Measurements from ENCODE around the gene PGS1.

The PGS1 gene

GRCh38 chr17:78469443-78469842, 91.0 kb downstream of the PGS1 start:
- Mint-ChIP-seq H3K27ac (no peak overlapping the region), H3K27me3 (ENCODE audit: low read depth, poor library complexity) (peaks cover 12% of the 10 kb centered on the region), H3K36me3 (ENCODE audit: low read depth) (no peaks in the 10 kb centered on the region), H3K4me1 (peaks cover 17% of the 10 kb centered on the region), H3K4me3 (no peak overlapping the region), H3K9me3 (peaks cover 26% of the 10 kb centered on the region)
- no peak for DNase-seq
- TF ChIP-seq CTCF (IDR thresholded peaks at IDR 0.05) = no peak

- Mint-ChIP-seq H3K27me3 (ENCODE audit: low read depth, poor library complexity) (peaks cover 22% of the 10 kb centered on the region), H3K4me1 (peaks cover 17% of the 10 kb centered on the region), H3K4me3 (no peak overlapping the region), H3K9me3 (peaks cover 18% of the 10 kb centered on the region), H3K36me3 (ENCODE audit: low read depth) (no peaks in the 10 kb centered on the region), H3K27ac (no peak overlapping the region)
- no peak for TF ChIP-seq CTCF (IDR thresholded peaks at IDR 0.05)
- no peak for DNase-seq
These were observed 93.2 kb downstream of the PGS1 start for GRCh38 chr17:78471635-78472034.

- H3K27me3 Mint-ChIP-seq (ENCODE audit: low read depth, poor library complexity) = peaks cover 22% of the 10 kb centered on the region
- H3K4me3 Mint-ChIP-seq = no peak overlapping the region
- TF ChIP-seq CTCF (IDR thresholded peaks at IDR 0.05) = no peak
- peaks cover 17% of the 10 kb centered on the region for H3K4me1 Mint-ChIP-seq
- H3K9me3 Mint-ChIP-seq = peaks cover 17% of the 10 kb centered on the region
- DNase-seq = no peak
- no peaks in the 10 kb centered on the region for H3K36me3 Mint-ChIP-seq (ENCODE audit: low read depth)
- H3K27ac Mint-ChIP-seq = no peak overlapping the region
These were observed 93.8 kb downstream of the PGS1 start for GRCh38 chr17:78472035-78472905.

GRCh38 chr17:78473951-78474613, 95.6 kb downstream of the PGS1 start:
- TF ChIP-seq CTCF (IDR thresholded peaks at IDR 0.05) = no peak
- no peak for DNase-seq

More at GRCh38 chr17:78473951-78474613, 95.6 kb downstream of the PGS1 start:
- Mint-ChIP-seq H3K27me3 (ENCODE audit: low read depth, poor library complexity) (peaks cover 20% of the 10 kb centered on the region), H3K36me3 (ENCODE audit: low read depth) (no peaks in the 10 kb centered on the region), H3K9me3 (peaks cover 8% of the 10 kb centered on the region), H3K4me1 (peaks cover 17% of the 10 kb centered on the region), H3K27ac (no peak overlapping the region), H3K4me3 (no peak overlapping the region)
